K562 (cell line): ENCODE data around the gene LTK. TPM values are rescaled to one million over a fixed set of nuclear protein-coding genes. Genes with fewer than 3 reads are reported as not detected.

ENCODE experiments used
- BRCA1 ChIP-seq, 2 experiments: fragments of 450-650 bp in 1 of 2; sonication (generic) in 1 of 2; formaldehyde crosslinking in 1 of 2; IDR thresholded peaks; 2 replicates each; pipeline versions ENCODE4 v1.5.0 to v1.6.1; 2017 to 2020; ENCODE audit warnings: mild to moderate bottlenecking in 1 of 2, missing genetic modification reagents in 1 of 2
- CTBP1 ChIP-seq: fragments of 450-650 bp; IDR thresholded peaks from 2 replicates; pipeline ENCODE4 v1.6.1; 2016; ENCODE audit warnings: borderline replicate concordance
- E2F3 ChIP-seq: fragments of 250-450 bp; sonication (Bioruptor Pico); IDR thresholded peaks from 2 replicates; pipeline ENCODE4 v1.4.0; 2020; ENCODE audit warnings: mild to moderate bottlenecking
- EGR1 ChIP-seq: fragments of 450-650 bp; conservative IDR thresholded peaks from 2 replicates; pipeline ENCODE4 v1.6.1; 2017; ENCODE audit warnings: mild to moderate bottlenecking
- ILK ChIP-seq: fragments of 450-650 bp; IDR thresholded peaks from 2 replicates; pipeline ENCODE4 v1.6.1; 2016; ENCODE audit warnings: missing genetic modification characterization, low read depth, mild to moderate bottlenecking, missing compliant biosample characterization, moderate library complexity, borderline replicate concordance
- NELFE ChIP-seq: IDR thresholded peaks from 2 replicates; pipeline ENCODE4 v1.6.1; 2011; ENCODE audit warnings: mild to moderate bottlenecking; ENCODE audit not compliant: insufficient read depth, insufficient read length
- NR2C1 ChIP-seq, 2 experiments: fragments of 450-650 bp; IDR thresholded peaks; 2 replicates each; pipeline ENCODE4 v1.6.1; 2017; ENCODE audit warnings: mild to moderate bottlenecking in 2 of 2, antibody characterized with exemption in 1 of 2, inconsistent platforms in 1 of 2, missing compliant biosample characterization in 1 of 2, missing genetic modification characterization in 1 of 2
- RUNX1 ChIP-seq: sonication (generic); IDR thresholded peaks from 2 replicates; pipeline ENCODE4 v1.6.1; 2016; ENCODE audit warnings: antibody characterized with exemption, low read depth
- SRSF1 ChIP-seq: fragments of 200-400 bp; formaldehyde crosslinking; IDR thresholded peaks from 2 replicates; pipeline ENCODE4 v1.6.1; 2017; ENCODE audit warnings: mild to moderate bottlenecking, low read depth, low read length, moderate library complexity
- TCFL5 ChIP-seq: fragments of 250-450 bp; sonication (Bioruptor Pico); conservative IDR thresholded peaks from 2 replicates; pipeline ENCODE4 v1.6.1; 2021; ENCODE audit warnings: mild to moderate bottlenecking, moderate library complexity, matching md5 sums
- WHSC1 ChIP-seq: IDR thresholded peaks from one replicate; pipeline ENCODE4 v1.6.1; 2012; ENCODE audit warnings: low read length, control low read depth, inconsistent platforms
- ZNF431 ChIP-seq: sonication (generic); formaldehyde crosslinking; IDR thresholded peaks from 2 replicates; pipeline ENCODE4 v1.8.0; 2022; ENCODE audit warnings: mild to moderate bottlenecking, missing genetic modification reagents
- ZNF444 ChIP-seq: fragments of 250-450 bp; sonication (Bioruptor Pico); IDR thresholded peaks from 2 replicates; pipeline ENCODE4 v1.4.0; 2020; ENCODE audit warnings: mild to moderate bottlenecking, moderate library complexity
- ZNF583 ChIP-seq: fragments of 250-450 bp; sonication (Bioruptor Pico); IDR thresholded peaks from 2 replicates; pipeline ENCODE4 v1.4.0; 2020
- ZNF696 ChIP-seq: fragments of 250-450 bp; sonication (Bioruptor Pico); conservative IDR thresholded peaks from 2 replicates; pipeline ENCODE4 v1.4.0; 2020; ENCODE audit warnings: mild to moderate bottlenecking, moderate library complexity
- ZNF699 ChIP-seq: fragments of 250-450 bp; sonication (Bioruptor Pico); IDR thresholded peaks from 2 replicates; pipeline ENCODE4 v1.8.0; 2021; ENCODE audit warnings: mild to moderate bottlenecking, moderate library complexity; ENCODE audit not compliant: insufficient replicate concordance
- polyA plus RNA-seq, 8 experiments: library from polyadenylated mRNA; depleted of rRNA in 4 of 8; stranded (reverse) in 5 of 8; unstranded in 3 of 8; fragments of >200 nt; fragmentation: Nextera tagmentation in 2 of 8; fragmentation: Illumina TruSeq in 1 of 8; extraction: Ambion mirVana in 2 of 8; extraction: Trizol in 1 of 8; gene quantifications; 2 replicates each; pipeline versions ENCODE4 v1.2.1 to v1.2.3, GENCODE V29; 2011 to 2014; ENCODE audit warnings: inconsistent platforms in 1 of 8, missing spikeins in 1 of 8
- total RNA-seq, 7 experiments: library from RNA; depleted of rRNA in 6 of 7; stranded (reverse); fragments of >200 nt in 6 of 7; fragmentation: Illumina TruSeq in 2 of 7; extraction: Trizol in 2 of 7; gene quantifications; 2 replicates each; pipeline versions ENCODE4 v1.2.1 to v1.2.3, GENCODE V29; 2011 to 2021; ENCODE audit warnings: low replicate concordance in 1 of 7
- TF ChIP-seq, protein P1 (sequence below): fragments of 250-450 bp; sonication (Bioruptor Pico); IDR thresholded peaks from 2 replicates; pipeline ENCODE4 v1.8.0; 2022; ENCODE audit warnings: inconsistent platforms, mild to moderate bottlenecking, moderate library complexity, borderline replicate concordance
- TF ChIP-seq, protein P2 (sequence below): fragments of 450-650 bp; formaldehyde crosslinking; IDR thresholded peaks from 2 replicates; pipeline ENCODE4 v1.4.0; 2020; ENCODE audit warnings: mild to moderate bottlenecking
- TF ChIP-seq, protein P3 (sequence below): fragments of 200-800 bp; sonication (Bioruptor generic); IDR thresholded peaks from 2 replicates; pipeline ENCODE4 v1.6.1; 2017; ENCODE audit warnings: missing genetic modification characterization, missing compliant biosample characterization
- TF ChIP-seq, protein P4 (sequence below): fragments of 250-450 bp; sonication (Bioruptor Pico); IDR thresholded peaks from 2 replicates; pipeline ENCODE4 v1.9.0; 2021; ENCODE audit warnings: mild to moderate bottlenecking
- TF ChIP-seq, protein P5 (sequence below): fragments of 450-650 bp; IDR thresholded peaks from 2 replicates; pipeline ENCODE4 v1.6.1; 2016
- TF ChIP-seq, protein P6 (sequence below): fragments of 450-650 bp; formaldehyde crosslinking; IDR thresholded peaks from 2 replicates; pipeline ENCODE4 v1.4.0; 2022; ENCODE audit warnings: mild to moderate bottlenecking, moderate library complexity

LTK gene
- total and polyA plus RNA-seq, 9 of the 15 experiments (the other 6 are each of a cell fraction or from before 2014, with no cell fraction given), result 0.25 to 4.4 (median 1.8) TPM

DNA sequence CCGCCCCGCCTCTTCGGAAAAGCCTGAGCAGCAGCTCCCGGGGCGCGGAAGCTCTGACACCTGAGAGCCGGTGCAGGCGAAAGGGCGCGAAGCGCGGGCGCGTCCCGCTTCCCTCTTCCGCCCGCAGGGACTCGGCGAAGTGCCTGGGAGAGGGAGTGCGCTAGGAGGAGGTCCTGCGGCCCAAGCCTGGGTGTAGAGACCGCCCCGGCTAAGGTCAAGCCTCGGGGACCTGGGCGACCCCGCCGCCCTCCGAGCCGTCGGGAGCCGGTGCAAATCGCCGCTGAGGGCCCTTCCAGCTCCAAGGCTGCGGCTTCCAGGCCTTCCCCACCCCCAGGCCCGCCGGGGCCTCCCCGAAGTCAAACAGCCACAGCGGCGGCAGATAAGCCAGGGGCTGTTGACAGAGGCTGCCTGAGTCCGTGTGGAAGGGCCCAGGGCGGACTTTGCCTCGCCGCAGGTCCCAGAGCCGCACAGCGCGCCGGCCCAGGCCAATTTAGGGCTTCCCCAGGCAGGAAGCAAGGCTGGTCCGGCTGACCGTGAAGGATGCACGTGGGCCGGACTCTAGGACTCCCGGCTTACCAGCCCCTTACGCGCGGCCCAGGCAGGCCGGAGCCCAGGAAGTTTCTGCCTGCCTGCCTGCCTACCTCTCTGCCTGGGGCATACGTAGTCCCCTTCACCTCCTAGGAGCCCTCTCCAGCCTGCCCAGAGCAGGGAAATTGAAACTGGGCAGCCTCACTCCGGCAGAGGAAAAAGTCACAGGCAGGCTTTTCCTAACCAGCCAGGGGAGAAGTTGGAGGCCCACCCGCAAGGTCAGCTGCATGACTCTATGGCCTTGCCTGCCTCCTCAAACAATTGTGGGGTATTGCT is 17.7 kb downstream of the LTK start (continued):
- TF ChIP-seq, protein P1, sequence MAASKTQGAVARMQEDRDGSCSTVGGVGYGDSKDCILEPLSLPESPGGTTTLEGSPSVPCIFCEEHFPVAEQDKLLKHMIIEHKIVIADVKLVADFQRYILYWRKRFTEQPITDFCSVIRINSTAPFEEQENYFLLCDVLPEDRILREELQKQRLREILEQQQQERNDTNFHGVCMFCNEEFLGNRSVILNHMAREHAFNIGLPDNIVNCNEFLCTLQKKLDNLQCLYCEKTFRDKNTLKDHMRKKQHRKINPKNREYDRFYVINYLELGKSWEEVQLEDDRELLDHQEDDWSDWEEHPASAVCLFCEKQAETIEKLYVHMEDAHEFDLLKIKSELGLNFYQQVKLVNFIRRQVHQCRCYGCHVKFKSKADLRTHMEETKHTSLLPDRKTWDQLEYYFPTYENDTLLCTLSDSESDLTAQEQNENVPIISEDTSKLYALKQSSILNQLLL (CRISPR knock-in tag), result no peak
- TF ChIP-seq, protein P2, sequence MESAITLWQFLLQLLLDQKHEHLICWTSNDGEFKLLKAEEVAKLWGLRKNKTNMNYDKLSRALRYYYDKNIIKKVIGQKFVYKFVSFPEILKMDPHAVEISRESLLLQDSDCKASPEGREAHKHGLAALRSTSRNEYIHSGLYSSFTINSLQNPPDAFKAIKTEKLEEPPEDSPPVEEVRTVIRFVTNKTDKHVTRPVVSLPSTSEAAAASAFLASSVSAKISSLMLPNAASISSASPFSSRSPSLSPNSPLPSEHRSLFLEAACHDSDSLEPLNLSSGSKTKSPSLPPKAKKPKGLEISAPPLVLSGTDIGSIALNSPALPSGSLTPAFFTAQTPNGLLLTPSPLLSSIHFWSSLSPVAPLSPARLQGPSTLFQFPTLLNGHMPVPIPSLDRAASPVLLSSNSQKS (CRISPR knock-in tag), result no peak
- TF ChIP-seq, protein P3, sequence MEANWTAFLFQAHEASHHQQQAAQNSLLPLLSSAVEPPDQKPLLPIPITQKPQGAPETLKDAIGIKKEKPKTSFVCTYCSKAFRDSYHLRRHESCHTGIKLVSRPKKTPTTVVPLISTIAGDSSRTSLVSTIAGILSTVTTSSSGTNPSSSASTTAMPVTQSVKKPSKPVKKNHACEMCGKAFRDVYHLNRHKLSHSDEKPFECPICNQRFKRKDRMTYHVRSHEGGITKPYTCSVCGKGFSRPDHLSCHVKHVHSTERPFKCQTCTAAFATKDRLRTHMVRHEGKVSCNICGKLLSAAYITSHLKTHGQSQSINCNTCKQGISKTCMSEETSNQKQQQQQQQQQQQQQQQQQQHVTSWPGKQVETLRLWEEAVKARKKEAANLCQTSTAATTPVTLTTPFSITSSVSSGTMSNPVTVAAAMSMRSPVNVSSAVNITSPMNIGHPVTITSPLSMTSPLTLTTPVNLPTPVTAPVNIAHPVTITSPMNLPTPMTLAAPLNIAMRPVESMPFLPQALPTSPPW (CRISPR knock-in tag), result peak; percentile 57
- no peak; the same call in 1 of the 2 replicates for TF ChIP-seq E2F3
- no peak for TF ChIP-seq RUNX1
- TF ChIP-seq CTBP1, result peak; percentile 61; the same call in 1 of the 2 replicates
- TF ChIP-seq, protein P4, sequence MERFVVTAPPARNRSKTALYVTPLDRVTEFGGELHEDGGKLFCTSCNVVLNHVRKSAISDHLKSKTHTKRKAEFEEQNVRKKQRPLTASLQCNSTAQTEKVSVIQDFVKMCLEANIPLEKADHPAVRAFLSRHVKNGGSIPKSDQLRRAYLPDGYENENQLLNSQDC (CRISPR knock-in tag), result no peak
- TF ChIP-seq, protein P5, sequence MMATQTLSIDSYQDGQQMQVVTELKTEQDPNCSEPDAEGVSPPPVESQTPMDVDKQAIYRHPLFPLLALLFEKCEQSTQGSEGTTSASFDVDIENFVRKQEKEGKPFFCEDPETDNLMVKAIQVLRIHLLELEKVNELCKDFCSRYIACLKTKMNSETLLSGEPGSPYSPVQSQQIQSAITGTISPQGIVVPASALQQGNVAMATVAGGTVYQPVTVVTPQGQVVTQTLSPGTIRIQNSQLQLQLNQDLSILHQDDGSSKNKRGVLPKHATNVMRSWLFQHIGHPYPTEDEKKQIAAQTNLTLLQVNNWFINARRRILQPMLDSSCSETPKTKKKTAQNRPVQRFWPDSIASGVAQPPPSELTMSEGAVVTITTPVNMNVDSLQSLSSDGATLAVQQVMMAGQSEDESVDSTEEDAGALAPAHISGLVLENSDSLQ, result no peak
- TF ChIP-seq BRCA1 (IDR thresholded peaks at IDR 0.05), result no peak
- TF ChIP-seq BRCA1 (CRISPR knock-in tag; IDR thresholded peaks at IDR 0.05), result no peak
- no peak for TF ChIP-seq ZNF431 (CRISPR knock-in tag)
- TF ChIP-seq NR2C1 (IDR thresholded peaks at IDR 0.05), result no peak
- no peak for TF ChIP-seq NR2C1 (tag; IDR thresholded peaks at IDR 0.05)
- 0 out of 2 replicates have a peak, but pooled peaks have one; percentile 66 for TF ChIP-seq ZNF583 (CRISPR knock-in tag)
- TF ChIP-seq WHSC1, result no peak
- TF ChIP-seq NELFE, result no peak
- no peak for TF ChIP-seq ZNF696 (CRISPR knock-in tag)
- no peak for TF ChIP-seq ILK
- TF ChIP-seq, protein P6, sequence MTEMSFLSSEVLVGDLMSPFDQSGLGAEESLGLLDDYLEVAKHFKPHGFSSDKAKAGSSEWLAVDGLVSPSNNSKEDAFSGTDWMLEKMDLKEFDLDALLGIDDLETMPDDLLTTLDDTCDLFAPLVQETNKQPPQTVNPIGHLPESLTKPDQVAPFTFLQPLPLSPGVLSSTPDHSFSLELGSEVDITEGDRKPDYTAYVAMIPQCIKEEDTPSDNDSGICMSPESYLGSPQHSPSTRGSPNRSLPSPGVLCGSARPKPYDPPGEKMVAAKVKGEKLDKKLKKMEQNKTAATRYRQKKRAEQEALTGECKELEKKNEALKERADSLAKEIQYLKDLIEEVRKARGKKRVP, result no peak
- no peak for TF ChIP-seq ZNF444 (CRISPR knock-in tag)
- no peak for TF ChIP-seq EGR1
- no peak for TF ChIP-seq ZNF699
- TF ChIP-seq TCFL5 (CRISPR knock-in tag), result no peak
- peak; percentile 72; the same call in 1 of the 2 replicates for TF ChIP-seq SRSF1
